NCI-H345 treated with DMSO at 0.1 percent for 48 hours (cell line): Measurements from ENCODE around the gene CBX5.
"Not testable (repeated sequence)": the region's sequence is repeated elsewhere in the genome, so short reads cannot be mapped to it uniquely, and the experiment has no call there.

ENCODE experiments used
- DNase-seq: peaks from one replicate; lab custom pipeline; 2025; ENCODE audit not compliant: unreplicated experiment; lab: John Stamatoyannopoulos, UW

Gene CBX5

GRCh38 chr12:54270345-54270744 is 9.6 kb downstream of the CBX5 start:
- DNase-seq: no peak

DNA sequence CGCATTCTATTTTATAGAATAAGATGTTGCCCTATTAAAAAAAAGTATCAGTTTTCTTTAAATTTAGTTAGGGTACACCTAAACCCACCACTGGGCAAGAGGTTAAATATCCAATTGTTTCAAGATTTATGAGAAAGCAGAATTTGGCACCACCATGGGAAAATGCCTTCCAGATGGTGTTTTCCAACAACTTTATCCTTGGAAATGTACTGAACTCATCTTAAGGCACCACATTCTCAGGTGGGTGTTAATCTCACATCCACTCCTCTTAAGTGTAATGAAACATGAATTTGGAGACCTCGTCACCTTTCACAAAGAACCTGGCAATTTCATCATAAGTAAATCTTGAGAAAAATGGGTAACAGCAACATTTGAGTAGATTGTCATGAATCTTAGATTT is 13.1 kb downstream of the CBX5 start:
- no peak for DNase-seq

DNA sequence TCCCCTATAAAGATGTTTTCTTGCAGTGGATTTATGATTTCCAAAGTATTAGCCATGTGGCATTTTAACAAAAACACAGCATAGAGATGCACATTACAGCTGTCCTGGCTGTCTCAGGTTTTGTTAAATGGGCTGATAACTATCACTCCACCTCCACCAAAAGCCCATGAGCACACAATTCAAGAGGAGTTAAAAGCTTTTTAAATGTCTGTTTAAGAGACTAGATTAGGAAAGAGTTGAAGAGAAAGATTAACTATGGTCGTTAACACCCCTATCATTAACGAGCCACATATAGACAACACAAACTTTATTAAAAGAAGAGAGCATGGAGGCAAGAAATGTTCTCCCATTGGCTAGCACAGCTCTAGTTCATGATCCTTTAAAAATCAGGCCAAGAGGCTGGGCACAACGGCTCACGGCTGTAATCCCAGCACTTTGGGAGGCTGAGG is 14.5 kb downstream of the CBX5 start:
- no peak for DNase-seq

DNA sequence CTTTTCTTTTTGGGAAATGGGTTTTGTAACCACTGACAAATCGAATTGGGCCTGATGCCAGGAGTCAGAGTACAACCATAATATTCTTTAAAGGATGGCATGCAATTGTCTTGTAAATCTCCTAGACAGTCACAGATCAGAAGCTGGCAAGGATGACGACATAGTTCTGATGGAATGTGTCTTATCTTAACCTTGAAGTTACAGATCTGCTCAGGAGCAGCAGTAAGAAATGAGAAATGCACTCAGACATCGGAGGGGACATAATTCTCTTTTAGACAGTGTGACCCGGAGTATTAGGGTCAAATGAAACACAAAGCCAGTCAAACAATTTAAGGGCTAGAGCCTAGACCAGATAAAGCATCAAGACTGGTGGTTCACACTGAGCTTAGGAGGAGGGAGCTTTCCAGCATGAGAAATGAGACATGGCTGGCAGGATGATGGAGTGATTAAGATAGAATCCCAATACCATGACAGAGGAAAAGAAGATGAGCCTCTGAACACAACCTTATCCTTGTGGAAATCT is 17.5 kb downstream of the CBX5 start:
- no peak for DNase-seq

DNA sequence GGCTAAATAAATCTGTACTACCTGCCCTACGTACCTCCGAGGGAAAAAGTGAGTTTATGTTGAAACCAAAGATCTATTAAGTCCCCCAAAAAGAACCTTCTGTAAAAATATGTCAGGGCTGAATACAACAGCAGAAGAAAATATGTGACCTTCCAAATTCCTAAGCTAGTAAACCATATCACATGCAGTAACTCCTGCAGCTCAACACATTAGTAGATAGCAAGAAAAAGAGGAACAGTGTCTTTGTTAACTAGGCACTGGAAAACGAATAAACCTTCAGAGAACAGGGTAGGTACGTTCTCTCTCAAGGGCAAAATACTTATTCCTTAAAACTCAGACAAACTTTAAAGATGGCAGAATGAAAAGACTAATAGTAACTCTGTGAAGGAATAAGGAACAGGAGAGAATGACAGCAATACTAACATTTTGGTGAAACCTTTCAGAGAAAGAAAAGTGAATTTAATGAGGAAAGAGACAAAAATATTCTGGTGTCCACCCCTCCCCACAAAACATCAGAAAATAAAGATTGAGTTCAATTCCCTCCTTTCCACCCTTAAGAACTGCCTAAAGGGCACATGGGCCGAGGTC is 18.0 kb downstream of the CBX5 start:
- DNase-seq: no peak

GRCh38 chr12:54259194-54260011 is 20.5 kb downstream of the CBX5 start:
- no peak for DNase-seq

DNA sequence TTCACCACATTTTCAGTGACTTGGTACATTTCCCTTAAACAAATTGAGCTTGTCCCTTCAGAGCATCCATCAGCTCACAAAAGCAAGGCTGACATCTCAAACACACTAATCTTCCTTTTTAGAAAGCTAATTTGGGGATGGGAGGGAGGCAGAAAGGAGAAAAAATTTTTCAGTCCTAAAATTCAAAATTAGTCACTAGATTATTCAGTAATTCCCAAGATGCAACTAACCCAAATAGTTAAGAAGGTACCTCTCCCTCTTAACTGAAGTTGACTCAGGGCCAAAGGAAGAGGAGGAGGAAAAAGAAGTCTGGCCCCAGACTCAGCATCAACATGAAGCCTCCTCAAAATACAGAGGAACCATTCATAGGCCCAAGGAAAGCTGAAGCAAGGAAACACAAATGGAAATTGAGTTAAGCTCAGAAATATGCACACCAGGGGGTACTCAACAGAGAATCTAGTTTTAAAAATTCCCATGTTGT is 21.7 kb downstream of the CBX5 start:
- DNase-seq: no peak

DNA sequence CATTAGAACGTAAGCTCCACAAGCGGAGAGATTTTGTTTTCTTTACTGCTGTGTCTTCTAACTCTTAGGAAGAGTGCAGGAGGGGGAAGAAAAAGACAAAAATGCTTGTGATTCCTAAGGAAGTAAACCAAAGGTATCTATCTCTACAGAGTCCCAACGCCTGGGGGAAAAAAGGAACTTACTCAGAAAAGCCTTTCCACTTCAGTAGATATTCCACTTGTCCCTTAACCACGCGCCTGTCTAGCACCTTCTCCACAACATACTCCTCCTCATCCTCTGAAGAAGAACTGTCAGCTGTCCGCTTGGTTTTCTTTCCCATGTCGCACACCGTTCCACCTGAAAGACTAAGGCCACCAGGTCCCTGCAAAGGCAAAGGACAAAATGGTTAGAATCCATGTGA is 22.6 kb downstream of the CBX5 start:
- DNase-seq: no peak

DNA sequence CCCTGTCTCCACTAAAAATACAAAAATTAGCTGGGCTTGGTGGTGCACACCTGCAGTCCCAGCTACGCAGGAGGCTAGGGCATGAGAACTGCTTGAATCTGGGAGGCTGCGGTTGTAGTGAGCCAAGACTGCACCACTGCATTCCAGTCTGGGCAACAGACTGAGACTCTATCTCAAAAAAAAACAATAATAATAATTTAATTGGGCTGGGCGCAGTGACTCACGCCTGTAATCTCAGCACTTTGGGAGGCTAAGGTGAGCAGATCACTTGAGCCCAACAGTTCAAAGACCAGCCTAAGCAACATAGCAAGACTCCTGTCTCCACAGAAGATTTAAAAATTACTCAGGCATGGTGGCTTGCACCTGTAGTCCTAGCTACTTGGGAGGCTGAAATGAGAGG is 26.7 kb downstream of the CBX5 start:
- no peak for DNase-seq

DNA sequence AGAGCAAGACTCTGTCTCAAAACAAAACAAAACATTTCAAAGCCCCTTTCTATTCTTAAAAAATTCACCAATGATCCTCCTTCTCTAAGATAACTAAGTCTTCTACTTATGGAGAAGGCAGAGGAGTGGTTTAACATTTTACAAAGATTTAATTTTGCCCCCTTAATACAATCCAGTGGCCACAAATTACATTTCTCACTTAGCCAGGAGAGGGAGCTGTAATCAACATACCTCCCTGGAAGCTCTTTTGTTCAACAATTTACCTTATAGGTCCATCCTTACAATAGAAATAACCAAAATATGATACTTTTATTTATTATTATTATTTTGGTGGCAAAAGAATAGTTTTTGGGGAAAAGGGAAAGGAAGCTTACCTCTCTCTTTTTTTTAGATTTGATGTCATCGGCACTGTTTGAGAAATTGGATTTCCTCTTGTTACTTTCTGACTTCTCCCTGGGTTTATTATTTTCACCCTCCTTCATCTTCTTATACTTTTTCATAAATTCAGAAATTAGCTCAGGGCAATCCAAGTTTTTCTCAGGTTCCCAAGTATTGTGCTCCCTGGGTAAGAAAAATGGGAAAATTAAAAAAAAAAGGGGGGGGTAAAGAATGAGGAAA is 28.1 kb downstream of the CBX5 start:
- DNase-seq: no peak

GRCh38 chr12:54249489-54249888 is 30.4 kb downstream of the CBX5 start:
- DNase-seq: no peak

GRCh38 chr12:54246011-54246641 is 33.8 kb downstream of the CBX5 start:
- no peak for DNase-seq

DNA sequence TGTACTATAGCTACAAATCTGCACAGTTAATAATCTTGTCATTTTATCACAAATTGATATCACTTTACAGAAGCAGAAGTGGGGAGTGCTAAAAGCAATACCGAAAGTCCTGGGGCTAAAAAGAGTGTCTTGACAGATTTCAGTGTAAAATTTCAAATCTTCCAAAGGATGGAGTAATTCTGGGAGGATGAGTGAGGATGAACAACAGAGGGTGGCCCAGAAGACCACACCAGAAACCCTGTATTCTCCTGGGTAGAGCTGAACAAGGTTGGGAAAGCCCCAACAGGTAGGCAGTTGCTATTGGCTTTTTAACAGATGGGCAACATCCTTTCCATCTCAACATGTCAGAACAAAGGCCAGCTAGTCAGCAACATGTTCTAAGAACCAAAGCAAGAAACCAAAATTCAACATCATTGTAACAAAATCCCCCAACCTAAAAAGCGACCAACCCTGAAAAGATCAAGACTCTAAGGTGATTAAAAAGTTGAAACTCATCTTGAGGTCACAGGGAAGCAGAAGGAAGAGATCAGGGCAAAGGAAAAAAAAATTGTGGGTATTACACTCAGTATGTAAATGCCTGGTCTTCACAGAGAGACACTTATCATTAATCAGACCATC is 38.8 kb downstream of the CBX5 start:
- DNase-seq: no peak

- no peak for DNase-seq
Observed at GRCh38 chr12:54240129-54240528, 39.8 kb downstream of the CBX5 start.

DNA sequence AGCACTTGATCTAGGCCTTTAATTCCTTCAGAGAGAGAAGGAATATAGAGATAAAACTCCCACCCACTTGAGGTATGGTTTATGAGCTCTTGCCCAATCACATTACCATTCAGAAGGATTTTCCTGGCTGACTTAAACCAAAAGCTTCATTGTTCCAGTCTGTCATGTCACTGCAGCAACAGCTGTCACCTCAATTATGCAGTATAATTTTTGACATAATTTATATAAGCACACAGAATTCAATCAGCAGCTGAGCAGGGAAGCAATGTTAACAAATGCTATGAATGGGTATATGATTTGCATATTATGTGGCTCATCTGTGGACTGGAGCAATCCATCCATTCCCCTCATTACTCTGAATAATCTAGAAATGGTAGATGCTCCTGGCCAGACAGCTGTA is 40.3 kb downstream of the CBX5 start:
- no peak for DNase-seq

- DNase-seq: no peak
Observed at GRCh38 chr12:54238531-54238930, 41.4 kb downstream of the CBX5 start.

- no peak for DNase-seq
Observed at GRCh38 chr12:54232790-54233189, 47.1 kb downstream of the CBX5 start.

GRCh38 chr12:54231269-54231668 is 48.7 kb downstream of the CBX5 start:
- not testable (repeated sequence) for DNase-seq

DNA sequence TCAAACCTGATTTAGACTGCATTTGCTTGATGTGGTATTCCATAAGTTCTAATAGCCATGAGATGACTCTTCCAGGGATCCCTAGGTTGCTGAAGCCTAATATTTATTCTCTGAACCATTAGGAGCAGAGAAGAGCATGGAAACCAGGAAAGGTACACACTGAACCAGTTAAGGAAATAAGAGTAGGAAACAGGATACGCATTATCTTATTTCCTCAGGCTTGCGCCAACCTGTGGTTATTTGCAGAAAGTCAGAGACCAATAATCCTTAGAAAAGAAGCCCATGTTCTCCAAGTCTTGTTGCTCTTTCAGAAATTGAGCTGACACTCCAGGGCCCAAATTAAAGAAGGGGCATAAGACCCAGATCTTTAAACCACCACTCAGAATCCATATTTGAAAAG is 49.4 kb downstream of the CBX5 start:
- DNase-seq: no peak

DNA sequence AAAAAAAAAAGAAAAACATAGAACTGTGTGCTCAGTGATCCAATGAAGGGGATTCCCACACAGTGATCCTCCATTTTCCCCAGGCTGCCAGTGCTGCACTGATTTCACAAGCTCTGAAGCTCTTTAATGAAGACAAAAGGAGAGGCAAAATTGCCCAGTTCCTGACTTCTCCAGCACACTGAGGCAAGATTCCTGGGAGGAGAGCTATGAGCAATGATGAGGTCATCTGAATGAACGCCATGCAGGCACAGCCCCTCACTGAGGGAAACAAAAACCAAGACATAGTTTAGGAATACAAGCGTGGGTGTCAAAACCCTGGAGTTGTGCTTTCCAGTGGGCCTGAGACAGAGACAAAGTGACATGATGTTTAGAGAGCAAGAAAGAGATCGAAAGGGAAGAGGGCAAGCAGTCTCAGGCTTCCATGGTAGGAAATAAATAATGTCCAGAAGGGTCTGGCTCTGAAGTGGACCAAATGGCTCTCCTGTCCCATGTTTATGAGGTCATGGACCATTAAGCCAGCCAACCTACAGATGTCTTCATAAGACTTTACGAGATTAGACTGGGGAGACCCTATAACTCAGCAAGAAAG is 50.2 kb downstream of the CBX5 start:
- DNase-seq: no peak

- no peak for DNase-seq
Observed at GRCh38 chr12:54228471-54228870, 51.5 kb downstream of the CBX5 start.
